GM21737 (cell line): ENCODE measurements around the gene KRTAP21-3.

Experiments used
- ATAC-seq: cut with Tn5 transposase; IDR thresholded peaks from one replicate; pipeline ENCODE4 v1.9.1; 2021; ENCODE audit warnings: mild to moderate bottlenecking, moderate library complexity; ENCODE audit not compliant: unreplicated experiment

KRTAP21-3 gene

GRCh38 chr21:30668776-30669175, 49.8 kb downstream of the KRTAP21-3 start:
- ATAC-seq: no peak
